HepG2 (cell line): ENCODE results near the gene USP43.
"Not testable (repeated sequence)": the region's sequence is repeated elsewhere in the genome, so short reads cannot be mapped to it uniquely, and the experiment has no call there.

ENCODE experiments used
- CREB1 ChIP-seq, 2 experiments: fragments of 450-650 bp in 1 of 2; IDR thresholded peaks; 2 replicates each; pipeline ENCODE4 v1.6.1; 2016 to 2017; ENCODE audit warnings: control low read depth in 1 of 2, mild to moderate bottlenecking in 1 of 2, missing compliant biosample characterization in 1 of 2, missing genetic modification characterization in 1 of 2
- EZH2 ChIP-seq: conservative IDR thresholded peaks from 2 replicates; pipeline ENCODE4 v1.6.1; 2012; ENCODE audit warnings: mild to moderate bottlenecking, low read depth, low read length, moderate library complexity
- GTF2F1 ChIP-seq: fragments of 150-350 bp; IDR thresholded peaks from 2 replicates; pipeline ENCODE4 v1.6.1; 2014; ENCODE audit warnings: low read length
- MAFK ChIP-seq, 2 experiments: IDR thresholded peaks in 1 of 2; conservative IDR thresholded peaks in 1 of 2; 2 replicates each; pipeline ENCODE4 v1.6.1; 2011; ENCODE audit warnings: improper control_type of control experiment in 2 of 2, low read length in 2 of 2
- TF ChIP-seq, protein P1 (sequence below): sonication (generic); formaldehyde crosslinking; IDR thresholded peaks from 2 replicates; pipeline ENCODE4 v1.4.0; 2020; ENCODE audit warnings: missing genetic modification reagents

DNA sequence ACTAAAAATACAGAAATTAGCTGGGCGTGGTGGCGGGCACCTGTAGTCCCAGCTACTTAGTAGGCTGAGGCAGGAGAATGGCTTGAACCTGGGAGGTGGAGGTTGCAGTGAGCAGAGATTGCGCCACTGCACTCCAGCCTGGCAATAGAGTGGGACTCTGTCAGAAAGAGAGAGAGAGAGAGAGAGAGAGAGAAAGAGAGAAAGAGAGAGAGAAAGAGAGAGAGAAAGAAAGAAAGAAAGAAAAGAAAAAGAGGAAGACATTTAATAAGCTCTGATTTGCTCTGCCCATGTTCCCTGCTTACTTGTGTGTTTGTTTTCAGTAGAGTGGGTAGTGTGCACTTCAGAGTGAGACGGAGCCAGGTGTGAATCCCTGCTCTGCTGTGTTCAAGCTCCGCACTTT is 47.7 kb upstream of the USP43 start:
- not testable (repeated sequence) for TF ChIP-seq MAFK (conservative IDR thresholded peaks at IDR 0.05 in 1 of 2, IDR thresholded peaks at IDR 0.05 in 1 of 2; ENCODE audit: low read length in 2 of 2); EZH2; GTF2F1; CREB1 (IDR thresholded peaks at IDR 0.05); CREB1 (CRISPR knock-in tag; IDR thresholded peaks at IDR 0.05)
- TF ChIP-seq, protein P1, sequence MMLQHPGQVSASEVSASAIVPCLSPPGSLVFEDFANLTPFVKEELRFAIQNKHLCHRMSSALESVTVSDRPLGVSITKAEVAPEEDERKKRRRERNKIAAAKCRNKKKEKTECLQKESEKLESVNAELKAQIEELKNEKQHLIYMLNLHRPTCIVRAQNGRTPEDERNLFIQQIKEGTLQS, result not testable (repeated sequence)
